Fibroblast of the aortic adventitia (primary cell): ENCODE measurements around the gene MED16. TPM values are rescaled to one million over a fixed set of nuclear protein-coding genes. Genes with fewer than 3 reads are reported as not detected.

ENCODE experiments used
- DNase-seq: peaks from one replicate; pipeline ENCODE4 v3.0.0-alpha.2; 2010; ENCODE audit warnings: low read depth
- H3K4me3 ChIP-seq: 2 replicates; pipeline ENCODE4 v1.5.1; 2011; ENCODE audit warnings: low read depth, mild to moderate bottlenecking, control low read depth, low read length, moderate library complexity
- total RNA-seq: library from RNA; depleted of rRNA; stranded (reverse); fragments of >200 nt; gene quantifications from 2 replicates; pipeline ENCODE4 v1.2.3, GENCODE V29; 2012; ENCODE audit warnings: low replicate concordance
- TF ChIP-seq, protein P1 (sequence below): IDR thresholded peaks from 2 replicates; pipeline ENCODE4 v1.5.1; 2011; ENCODE audit warnings: mild to moderate bottlenecking, low read length, control low read depth, inconsistent platforms; ENCODE audit not compliant: insufficient read depth

MED16 gene
- total RNA-seq, 1 donor = 24.5 TPM

DNA sequence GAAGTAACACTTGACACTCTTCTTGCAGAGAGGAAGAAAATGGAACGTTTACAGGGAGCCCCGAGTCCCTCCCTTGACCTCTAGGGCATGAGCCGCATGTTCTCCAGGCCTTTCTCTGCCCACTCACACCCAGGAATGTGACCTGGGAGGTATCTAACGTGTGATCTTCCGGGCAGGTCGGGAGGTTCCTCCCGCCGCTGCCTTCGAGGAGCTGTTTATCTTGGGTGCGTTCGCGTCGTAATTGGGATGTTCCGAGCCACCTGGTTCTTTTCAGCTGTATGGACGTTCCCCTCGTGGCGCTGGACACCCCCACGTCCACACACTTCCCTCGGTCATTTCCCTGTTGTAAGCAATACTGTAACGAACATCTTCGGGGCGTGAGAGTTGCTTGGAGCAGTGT lies 46.5 kb upstream of the MED16 start:
- TF ChIP-seq, protein P1, sequence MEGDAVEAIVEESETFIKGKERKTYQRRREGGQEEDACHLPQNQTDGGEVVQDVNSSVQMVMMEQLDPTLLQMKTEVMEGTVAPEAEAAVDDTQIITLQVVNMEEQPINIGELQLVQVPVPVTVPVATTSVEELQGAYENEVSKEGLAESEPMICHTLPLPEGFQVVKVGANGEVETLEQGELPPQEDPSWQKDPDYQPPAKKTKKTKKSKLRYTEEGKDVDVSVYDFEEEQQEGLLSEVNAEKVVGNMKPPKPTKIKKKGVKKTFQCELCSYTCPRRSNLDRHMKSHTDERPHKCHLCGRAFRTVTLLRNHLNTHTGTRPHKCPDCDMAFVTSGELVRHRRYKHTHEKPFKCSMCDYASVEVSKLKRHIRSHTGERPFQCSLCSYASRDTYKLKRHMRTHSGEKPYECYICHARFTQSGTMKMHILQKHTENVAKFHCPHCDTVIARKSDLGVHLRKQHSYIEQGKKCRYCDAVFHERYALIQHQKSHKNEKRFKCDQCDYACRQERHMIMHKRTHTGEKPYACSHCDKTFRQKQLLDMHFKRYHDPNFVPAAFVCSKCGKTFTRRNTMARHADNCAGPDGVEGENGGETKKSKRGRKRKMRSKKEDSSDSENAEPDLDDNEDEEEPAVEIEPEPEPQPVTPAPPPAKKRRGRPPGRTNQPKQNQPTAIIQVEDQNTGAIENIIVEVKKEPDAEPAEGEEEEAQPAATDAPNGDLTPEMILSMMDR = no peak
- DNase-seq = no peak
- H3K4me3 ChIP-seq = no peak overlapping the region

DNA sequence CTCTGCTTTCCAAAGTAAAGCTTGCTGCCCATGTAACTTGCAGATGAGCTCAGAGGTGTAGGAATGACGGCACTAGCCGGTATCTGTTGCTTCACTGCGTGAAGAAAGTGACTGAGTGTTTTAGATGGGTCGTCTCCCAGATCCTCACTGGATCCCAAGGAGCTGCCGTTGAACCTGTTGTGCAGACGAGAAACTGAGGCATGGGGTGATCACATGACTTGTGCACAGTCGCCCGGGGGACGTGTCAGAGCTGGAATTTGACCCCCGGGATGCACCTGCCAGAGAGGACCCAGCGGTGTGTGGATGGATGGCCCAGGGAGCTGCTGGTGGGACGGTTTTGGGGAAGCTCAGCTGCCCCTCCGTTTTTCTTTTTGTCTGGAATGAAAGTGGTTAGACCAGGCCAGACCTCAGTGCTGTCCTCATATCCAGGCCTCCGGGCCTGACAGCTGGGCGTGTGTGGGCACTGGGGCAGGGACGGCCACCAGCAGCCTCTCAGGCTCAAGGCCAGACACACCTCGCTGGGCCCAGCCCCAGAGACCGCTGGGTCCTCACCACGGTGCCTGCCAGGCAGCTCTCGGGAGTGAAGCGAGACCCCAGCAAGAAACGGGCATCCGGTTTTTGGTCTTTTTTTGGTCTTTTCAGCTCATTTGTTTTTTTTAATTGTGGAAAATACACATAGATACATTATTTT lies 45.4 kb upstream of the MED16 start:
- TF ChIP-seq, protein P1 = no peak
- DNase-seq = no peak
- H3K4me3 ChIP-seq = no peak overlapping the region

DNA sequence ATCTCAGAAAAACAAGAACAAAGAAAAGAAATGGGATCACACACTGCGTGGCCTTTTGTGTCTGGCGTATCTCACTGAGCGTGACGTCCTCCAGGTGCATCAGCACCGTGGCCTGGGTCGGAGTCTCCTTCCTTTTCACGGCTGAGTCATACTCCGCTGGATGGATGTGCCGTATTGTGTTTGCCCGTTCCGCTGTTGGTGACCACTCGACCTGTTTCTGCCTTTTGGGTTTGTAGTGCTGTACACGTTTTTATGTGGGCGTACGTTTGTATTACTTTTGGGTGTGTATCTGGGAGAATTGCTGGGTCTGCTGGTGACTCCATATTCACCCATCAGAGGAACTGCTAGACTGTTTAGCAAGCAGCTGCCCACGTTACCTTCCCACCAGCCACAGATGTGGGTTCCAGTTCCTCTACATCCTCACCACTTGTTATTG lies 44.3 kb upstream of the MED16 start:
- H3K4me3 ChIP-seq = no peak overlapping the region
- TF ChIP-seq, protein P1 = no peak
- no peak for DNase-seq

DNA sequence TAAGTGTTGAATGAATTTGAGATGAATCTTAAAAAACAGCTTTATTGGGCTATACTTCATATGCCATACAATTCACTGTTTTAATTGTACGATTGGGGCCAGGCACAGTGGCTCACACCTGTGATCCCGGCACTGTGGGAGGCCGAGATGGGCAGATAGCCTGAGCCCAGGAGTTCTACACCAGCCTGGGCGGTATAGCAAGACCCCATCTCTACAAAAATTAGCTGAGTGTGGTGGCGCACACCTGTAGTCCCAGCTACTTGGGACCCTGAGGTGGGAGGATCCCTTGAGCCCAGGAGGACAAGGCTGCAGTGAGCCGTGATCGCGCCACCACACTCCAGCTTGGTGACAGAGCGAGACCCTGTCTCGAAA lies 43.2 kb upstream of the MED16 start:
- TF ChIP-seq, protein P1 = no peak
- DNase-seq = no peak
- H3K4me3 ChIP-seq = no peak overlapping the region

DNA sequence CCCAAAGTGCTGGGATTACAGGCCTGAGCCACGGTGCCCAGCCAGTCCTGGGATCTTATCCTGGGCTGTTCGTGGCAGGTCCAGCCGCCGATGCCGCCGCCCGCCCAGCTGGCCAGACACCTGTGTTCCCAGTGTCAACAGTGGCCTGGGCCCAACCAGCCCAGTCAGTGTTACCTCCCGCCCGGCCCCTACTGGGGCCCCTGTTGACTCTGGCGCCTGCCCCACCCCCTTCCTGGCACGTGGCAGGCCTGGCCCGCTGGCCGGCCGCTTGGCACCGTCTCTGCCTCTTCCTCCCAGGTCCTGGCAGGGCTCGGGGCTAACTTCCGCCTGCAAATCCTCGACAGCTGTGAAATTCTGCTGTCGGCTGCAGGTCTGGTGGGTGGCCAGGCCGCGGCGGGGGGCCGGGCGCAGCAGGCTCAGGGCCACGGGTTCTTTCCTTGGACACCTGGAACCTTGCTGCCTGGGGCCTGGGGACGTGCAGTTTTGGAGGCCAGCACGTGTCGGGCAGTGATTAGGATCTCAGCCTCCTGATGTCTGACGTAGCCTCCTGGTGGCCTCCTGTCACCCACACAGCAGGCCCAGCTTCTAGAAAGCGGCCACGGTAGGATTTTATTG lies 42.0 kb upstream of the MED16 start:
- peak; percentile 59 for DNase-seq
- no peak overlapping the region for H3K4me3 ChIP-seq
- TF ChIP-seq, protein P1 = no peak

DNA sequence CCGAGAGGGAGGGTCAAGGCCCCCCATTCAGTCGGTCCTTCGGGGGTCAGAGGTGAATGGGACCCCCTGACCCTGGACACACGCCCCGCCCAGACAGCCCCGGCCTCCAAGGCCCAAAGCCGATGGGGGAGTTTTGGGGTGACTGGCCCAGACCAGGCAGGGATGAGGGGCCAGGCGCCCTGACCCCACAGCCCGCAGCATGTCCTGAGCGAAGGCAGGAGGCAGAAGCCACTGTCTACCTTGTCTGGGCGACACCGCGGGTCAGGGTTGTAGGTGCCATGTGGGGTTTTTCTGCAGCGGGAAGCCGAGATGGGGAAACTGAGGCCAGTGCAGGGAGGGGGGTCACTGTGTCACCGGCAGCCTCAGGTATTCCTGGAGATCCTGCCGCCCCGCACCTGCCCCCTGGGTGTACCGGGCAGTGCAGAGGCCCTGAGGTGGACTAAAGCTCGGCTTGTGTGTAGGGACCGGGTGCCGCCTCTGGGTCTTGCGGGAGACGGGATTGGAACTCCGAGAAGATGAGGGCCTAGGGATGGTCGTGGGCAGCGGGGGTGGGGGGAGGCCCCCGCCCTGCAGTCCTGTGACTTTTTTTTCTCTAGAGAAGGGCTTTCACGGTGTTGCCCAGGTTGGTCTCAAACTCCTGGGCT lies 41.3 kb upstream of the MED16 start:
- TF ChIP-seq, protein P1 = no peak
- no peak overlapping the region for H3K4me3 ChIP-seq
- DNase-seq = no peak
